ENCODE data around the gene COG2.
A peak's percentile ranks its signal among the peaks of the same experiment; 100 is the strongest.

Gene COG2

GRCh38 chr1:230621324-230622030 lies 20.8 kb upstream of the COG2 start:
- Histone ChIP-seq H2BK5ac (ENCODE audit: low read depth, low read length, poor library complexity, severe bottlenecking) (no peak overlapping the region), H3K23ac (ENCODE audit: low read length in 2 of 2) (no peak overlapping the region), H2BK12ac (ENCODE audit: low read length in 2 of 2) (no peak overlapping the region), H4K91ac (ENCODE audit: low read length) (no peak overlapping the region), H3K9me3 (ENCODE audit: control insufficient read depth, low read length) (no peaks in the 10 kb centered on the region), H3K4me2 (ENCODE audit: low read length, poor library complexity, severe bottlenecking) (no peak overlapping the region), H2AK5ac (ENCODE audit: low read length, severe bottlenecking) (no peak overlapping the region), H3K79me1 (replicated peaks; ENCODE audit: low read length, poor library complexity, severe bottlenecking) (no peaks in the 10 kb centered on the region), H4K8ac (ENCODE audit: low read length) (no peak overlapping the region), H3K4me1 (ENCODE audit: control insufficient read depth, insufficient read depth, low read depth, low read length) (no peaks in the 10 kb centered on the region), H3K27ac (ENCODE audit: low read length, poor library complexity, severe bottlenecking) (no peak overlapping the region), H2BK15ac (ENCODE audit: low read depth, poor library complexity, severe bottlenecking) (no peak overlapping the region), H3K14ac (ENCODE audit: low read length in 2 of 2) (no peak overlapping the region), H3K36me3 (ENCODE audit: control insufficient read depth in 1 of 2, insufficient read depth in 2 of 2, low read depth in 1 of 2, low read length in 2 of 2) (no peaks in the 10 kb centered on the region), H2BK120ac (ENCODE audit: low read depth, low read length) (no peak overlapping the region), H3K18ac (ENCODE audit: low read depth in 1 of 2, low read length in 2 of 2) (no peak overlapping the region), H3K4ac (ENCODE audit: low read depth in 1 of 2, low read length in 2 of 2) (no peak overlapping the region), H3K27me3 (ENCODE audit: control insufficient read depth in 1 of 2, insufficient read depth in 1 of 2, low read length in 2 of 2) (peaks cover 22 to 34% of the 10 kb centered on the region in 2 experiments), H3K9ac (ENCODE audit: low read length) (no peak overlapping the region), H2AFZ (ENCODE audit: low read depth, low read length) (no peak overlapping the region), H3K4me3 (ENCODE audit: insufficient read depth in 1 of 2, low read depth in 1 of 2, low read length in 2 of 2) (no peak overlapping the region)
- DNase-seq = no peak
- WGBS = 83% methylated on average over 6 of the region's 7 CpGs

- no peak overlapping the region for H3K27ac ChIP-seq (ENCODE audit: low read length, poor library complexity, severe bottlenecking)
- H3K4me3 ChIP-seq (ENCODE audit: insufficient read depth in 1 of 2, low read depth in 1 of 2, low read length in 2 of 2) = no peak overlapping the region
- H3K18ac ChIP-seq (ENCODE audit: low read depth in 1 of 2, low read length in 2 of 2) = no peak overlapping the region
- H3K4me2 ChIP-seq (ENCODE audit: low read length, poor library complexity, severe bottlenecking) = no peak overlapping the region
- H2AFZ ChIP-seq (ENCODE audit: low read depth, low read length) = no peak overlapping the region
- H3K79me1 ChIP-seq (replicated peaks; ENCODE audit: low read length, poor library complexity, severe bottlenecking) = no peaks in the 10 kb centered on the region
- no peak overlapping the region for H3K14ac ChIP-seq (ENCODE audit: low read length in 2 of 2)
- no peaks in the 10 kb centered on the region for H3K9me3 ChIP-seq (ENCODE audit: control insufficient read depth, low read length)
- H3K4me1 ChIP-seq (ENCODE audit: control insufficient read depth, insufficient read depth, low read depth, low read length) = no peaks in the 10 kb centered on the region
- no peaks in the 10 kb centered on the region for H3K36me3 ChIP-seq (ENCODE audit: control insufficient read depth in 1 of 2, insufficient read depth in 2 of 2, low read depth in 1 of 2, low read length in 2 of 2)
- H4K8ac ChIP-seq (ENCODE audit: low read length) = no peak overlapping the region
- H2AK5ac ChIP-seq (ENCODE audit: low read length, severe bottlenecking) = no peak overlapping the region
- no peak overlapping the region for H3K9ac ChIP-seq (ENCODE audit: low read length)
- H4K91ac ChIP-seq (ENCODE audit: low read length) = no peak overlapping the region
- no peak for DNase-seq
- no peak overlapping the region for H3K4ac ChIP-seq (ENCODE audit: low read depth in 1 of 2, low read length in 2 of 2)
- H3K23ac ChIP-seq (ENCODE audit: low read length in 2 of 2) = no peak overlapping the region
- H2BK120ac ChIP-seq (ENCODE audit: low read depth, low read length) = no peak overlapping the region
- peaks cover 22 to 34% of the 10 kb centered on the region in 2 experiments for H3K27me3 ChIP-seq (ENCODE audit: control insufficient read depth in 1 of 2, insufficient read depth in 1 of 2, low read length in 2 of 2)
- H2BK12ac ChIP-seq (ENCODE audit: low read length in 2 of 2) = no peak overlapping the region
- H2BK5ac ChIP-seq (ENCODE audit: low read depth, low read length, poor library complexity, severe bottlenecking) = no peak overlapping the region
- H2BK15ac ChIP-seq (ENCODE audit: low read depth, poor library complexity, severe bottlenecking) = no peak overlapping the region
- 56% methylated on average over 2 of the region's 4 CpGs for WGBS
Measured at GRCh38 chr1:230622151-230622550, 20.1 kb upstream of the COG2 start.

- Histone ChIP-seq H3K4ac (ENCODE audit: low read depth in 1 of 2, low read length in 2 of 2) (no peak overlapping the region), H3K79me1 (replicated peaks; ENCODE audit: low read length, poor library complexity, severe bottlenecking) (no peaks in the 10 kb centered on the region)
Measured at GRCh38 chr1:230624097-230624713, 18.1 kb upstream of the COG2 start.

GRCh38 chr1:230626232-230626631 lies 16.0 kb upstream of the COG2 start:
- H3K4me2 ChIP-seq (ENCODE audit: low read length, poor library complexity, severe bottlenecking) = no peak overlapping the region
- H4K8ac ChIP-seq (ENCODE audit: low read length) = no peak overlapping the region
- H4K91ac ChIP-seq (ENCODE audit: low read length) = no peak overlapping the region
- H3K36me3 ChIP-seq (ENCODE audit: control insufficient read depth in 1 of 2, insufficient read depth in 2 of 2, low read depth in 1 of 2, low read length in 2 of 2) = no peaks in the 10 kb centered on the region
- no peak for DNase-seq
- H2BK15ac ChIP-seq (ENCODE audit: low read depth, poor library complexity, severe bottlenecking) = no peak overlapping the region
- no peak overlapping the region for H3K4ac ChIP-seq (ENCODE audit: low read depth in 1 of 2, low read length in 2 of 2)
- H3K27me3 ChIP-seq (ENCODE audit: control insufficient read depth in 1 of 2, insufficient read depth in 1 of 2, low read length in 2 of 2) = peaks cover 0 to 23% of the 10 kb centered on the region in 2 experiments
- WGBS = 83% methylated on average over 1 of the region's 2 CpGs
- no peaks in the 10 kb centered on the region for H3K9me3 ChIP-seq (ENCODE audit: control insufficient read depth, low read length)
- no peak overlapping the region for H2BK120ac ChIP-seq (ENCODE audit: low read depth, low read length)
- no peak overlapping the region for H3K18ac ChIP-seq (ENCODE audit: low read depth in 1 of 2, low read length in 2 of 2)
- H3K4me3 ChIP-seq (ENCODE audit: insufficient read depth in 1 of 2, low read depth in 1 of 2, low read length in 2 of 2) = no peak overlapping the region
- H2BK5ac ChIP-seq (ENCODE audit: low read depth, low read length, poor library complexity, severe bottlenecking) = no peak overlapping the region
- no peaks in the 10 kb centered on the region for H3K79me1 ChIP-seq (replicated peaks; ENCODE audit: low read length, poor library complexity, severe bottlenecking)
- no peaks in the 10 kb centered on the region for H3K4me1 ChIP-seq (ENCODE audit: control insufficient read depth, insufficient read depth, low read depth, low read length)
- H3K23ac ChIP-seq (ENCODE audit: low read length in 2 of 2) = no peak overlapping the region
- no peak overlapping the region for H3K27ac ChIP-seq (ENCODE audit: low read length, poor library complexity, severe bottlenecking)
- no peak overlapping the region for H2AK5ac ChIP-seq (ENCODE audit: low read length, severe bottlenecking)
- no peak overlapping the region for H2AFZ ChIP-seq (ENCODE audit: low read depth, low read length)
- no peak overlapping the region for H3K9ac ChIP-seq (ENCODE audit: low read length)
- H3K14ac ChIP-seq (ENCODE audit: low read length in 2 of 2) = no peak overlapping the region
- no peak overlapping the region for H2BK12ac ChIP-seq (ENCODE audit: low read length in 2 of 2)

More at GRCh38 chr1:230624097-230624713, 18.1 kb upstream of the COG2 start:
- Histone ChIP-seq H3K27ac (ENCODE audit: low read length, poor library complexity, severe bottlenecking) (no peak overlapping the region), H2BK12ac (ENCODE audit: low read length in 2 of 2) (no peak overlapping the region), H3K14ac (ENCODE audit: low read length in 2 of 2) (no peak overlapping the region), H3K4me1 (ENCODE audit: control insufficient read depth, insufficient read depth, low read depth, low read length) (no peaks in the 10 kb centered on the region), H3K4me2 (ENCODE audit: low read length, poor library complexity, severe bottlenecking) (no peak overlapping the region), H4K91ac (ENCODE audit: low read length) (no peak overlapping the region), H3K36me3 (ENCODE audit: control insufficient read depth in 1 of 2, insufficient read depth in 2 of 2, low read depth in 1 of 2, low read length in 2 of 2) (no peaks in the 10 kb centered on the region), H3K23ac (ENCODE audit: low read length in 2 of 2) (no peak overlapping the region), H4K8ac (ENCODE audit: low read length) (no peak overlapping the region), H2BK5ac (ENCODE audit: low read depth, low read length, poor library complexity, severe bottlenecking) (no peak overlapping the region), H3K18ac (ENCODE audit: low read depth in 1 of 2, low read length in 2 of 2) (no peak overlapping the region), H2BK120ac (ENCODE audit: low read depth, low read length) (no peak overlapping the region), H3K4me3 (ENCODE audit: insufficient read depth in 1 of 2, low read depth in 1 of 2, low read length in 2 of 2) (no peak overlapping the region), H2AK5ac (ENCODE audit: low read length, severe bottlenecking) (no peak overlapping the region), H2AFZ (ENCODE audit: low read depth, low read length) (no peak overlapping the region), H2BK15ac (ENCODE audit: low read depth, poor library complexity, severe bottlenecking) (peak overlapping the region; percentile 38), H3K27me3 (ENCODE audit: control insufficient read depth in 1 of 2, insufficient read depth in 1 of 2, low read length in 2 of 2) (peaks cover 9 to 34% of the 10 kb centered on the region in 2 experiments), H3K9ac (ENCODE audit: low read length) (no peak overlapping the region), H3K9me3 (ENCODE audit: control insufficient read depth, low read length) (no peaks in the 10 kb centered on the region)
- no peak for DNase-seq
- WGBS = 89% methylated on average over 19 of the region's 19 CpGs
